SJCRH30 (cell line): ENCODE measurements around the gene C2CD4A. TPM values are rescaled to one million over a fixed set of nuclear protein-coding genes. Genes with fewer than 3 reads are reported as not detected.

Experiments used
- DNase-seq, 2 experiments: peaks; one replicate each; pipeline ENCODE4 v3.0.0-alpha.2; 2015 to 2020
- H3K27ac ChIP-seq: fragments of 250-450 bp; sonication (Bioruptor Pico); 2 replicates; pipeline ENCODE4 v1.5.1; 2020; ENCODE audit warnings: mild to moderate bottlenecking, moderate library complexity
- H3K27me3 ChIP-seq: fragments of 250-450 bp; sonication (Bioruptor Pico); 2 replicates; pipeline ENCODE4 v1.5.1; 2020; ENCODE audit warnings: mild to moderate bottlenecking, moderate library complexity
- H3K36me3 ChIP-seq: fragments of 250-450 bp; sonication (Bioruptor Pico); 2 replicates; pipeline ENCODE4 v1.5.1; 2020; ENCODE audit warnings: mild to moderate bottlenecking, moderate library complexity
- H3K4me1 ChIP-seq: fragments of 250-450 bp; sonication (Bioruptor Pico); 2 replicates; pipeline ENCODE4 v1.5.1; 2020; ENCODE audit warnings: mild to moderate bottlenecking, moderate library complexity
- H3K4me3 ChIP-seq: fragments of 250-450 bp; sonication (Bioruptor Pico); 2 replicates; pipeline ENCODE4 v1.5.1; 2020; ENCODE audit warnings: mild to moderate bottlenecking, moderate library complexity
- H3K9me3 ChIP-seq: fragments of 250-450 bp; sonication (Bioruptor Pico); replicated peaks from 2 replicates; pipeline ENCODE4 v1.5.1; 2020; ENCODE audit warnings: mild to moderate bottlenecking, moderate library complexity
- total RNA-seq: library from RNA; depleted of rRNA; stranded (reverse); fragments of >200 nt; shearing (Covaris generic); gene quantifications from 2 replicates; pipeline ENCODE4 v1.2.3, GENCODE V29; 2014

C2CD4A gene
- total RNA-seq, 1 experiment from 2014 or later, result 0.04 TPM

DNA sequence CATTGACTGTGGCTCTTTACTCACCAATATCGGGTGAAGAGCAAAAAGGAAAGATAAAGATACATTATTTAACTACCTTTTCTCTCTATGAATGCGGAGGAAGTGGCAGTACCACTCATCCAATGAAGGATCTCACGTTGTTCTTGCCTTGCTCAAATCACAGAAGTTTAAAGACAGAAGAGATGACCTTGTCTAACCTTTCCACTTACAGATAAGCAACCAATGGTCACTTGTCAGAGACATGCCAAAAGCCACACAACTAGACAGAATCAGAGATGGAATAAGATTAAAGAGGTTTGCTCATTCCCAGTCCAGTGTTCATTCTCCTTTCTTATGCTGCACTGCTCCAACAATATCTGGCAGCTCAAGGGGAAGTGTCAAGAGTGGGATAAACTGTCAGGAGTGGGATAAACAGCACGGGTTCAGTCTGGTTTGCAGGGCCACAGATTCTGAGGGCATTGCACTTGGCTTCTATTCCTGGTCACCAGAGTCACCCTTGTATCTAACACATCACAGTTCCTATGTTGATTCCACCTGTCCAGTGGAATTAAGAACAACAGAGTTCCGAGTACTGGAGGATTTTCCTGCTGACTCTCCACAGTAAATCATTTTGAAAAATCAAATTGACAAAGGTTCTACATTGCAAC, 13.2 kb upstream of the C2CD4A start:
- H3K27me3 ChIP-seq, result no peaks in the 10 kb centered on the region
- H3K9me3 ChIP-seq, result no peaks in the 10 kb centered on the region
- no peak for DNase-seq
- no peaks in the 10 kb centered on the region for H3K4me1 ChIP-seq
- H3K4me3 ChIP-seq, result no peak overlapping the region
- H3K27ac ChIP-seq, result no peak overlapping the region
- no peaks in the 10 kb centered on the region for H3K36me3 ChIP-seq

DNA sequence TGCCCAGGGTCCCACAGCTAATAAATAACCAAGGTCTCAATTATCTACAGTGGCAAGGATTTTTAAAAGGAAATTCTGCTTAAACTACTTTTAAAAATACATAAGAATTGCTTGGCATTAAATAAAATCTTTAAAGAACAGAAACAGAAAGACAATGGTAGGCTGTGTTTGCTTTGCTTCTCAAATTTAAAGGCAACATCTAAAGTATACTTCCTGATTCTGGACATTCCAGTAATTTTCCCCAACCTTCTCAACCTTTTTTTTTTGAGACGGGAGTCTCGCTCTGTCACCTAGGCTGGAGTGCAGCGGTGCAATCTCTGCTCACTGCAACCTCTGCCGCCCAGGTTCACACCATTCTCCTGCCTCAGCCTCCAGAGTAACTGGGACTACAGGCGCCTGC, 11.8 kb upstream of the C2CD4A start:
- DNase-seq, result no peak
- H3K9me3 ChIP-seq, result no peaks in the 10 kb centered on the region
- no peaks in the 10 kb centered on the region for H3K36me3 ChIP-seq
- no peaks in the 10 kb centered on the region for H3K27me3 ChIP-seq
- no peaks in the 10 kb centered on the region for H3K4me1 ChIP-seq
- H3K4me3 ChIP-seq, result no peak overlapping the region
- H3K27ac ChIP-seq, result no peak overlapping the region

DNA sequence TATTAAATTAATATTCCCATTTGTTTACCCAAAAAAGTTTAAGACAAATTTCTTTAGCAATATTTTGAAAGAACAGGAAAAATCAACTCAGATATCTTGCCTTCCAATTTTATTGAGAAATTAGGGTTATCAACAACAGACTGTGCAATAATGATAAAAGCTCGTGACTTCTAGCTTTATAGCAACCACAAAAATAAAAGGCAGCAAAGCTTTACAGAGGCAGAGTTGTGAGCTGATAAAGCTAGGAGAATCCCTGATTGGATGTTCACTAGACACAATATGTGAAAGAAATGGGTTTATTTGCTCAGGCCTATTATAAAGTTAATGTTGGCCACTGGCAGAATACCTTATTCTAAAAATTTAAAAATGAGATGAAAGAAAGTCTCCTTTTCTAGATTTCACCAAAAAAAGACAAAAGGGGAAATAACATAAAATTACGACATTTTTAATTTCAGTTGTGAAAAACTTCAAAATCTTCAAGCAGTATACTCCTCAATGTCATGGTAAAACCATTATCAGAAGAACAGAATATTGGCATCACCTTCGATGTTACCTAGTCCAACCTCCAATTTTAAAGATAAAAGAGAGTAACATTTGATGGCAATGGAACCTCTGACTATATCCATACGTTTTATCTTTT, 9.3 kb upstream of the C2CD4A start:
- no peaks in the 10 kb centered on the region for H3K4me1 ChIP-seq

DNA sequence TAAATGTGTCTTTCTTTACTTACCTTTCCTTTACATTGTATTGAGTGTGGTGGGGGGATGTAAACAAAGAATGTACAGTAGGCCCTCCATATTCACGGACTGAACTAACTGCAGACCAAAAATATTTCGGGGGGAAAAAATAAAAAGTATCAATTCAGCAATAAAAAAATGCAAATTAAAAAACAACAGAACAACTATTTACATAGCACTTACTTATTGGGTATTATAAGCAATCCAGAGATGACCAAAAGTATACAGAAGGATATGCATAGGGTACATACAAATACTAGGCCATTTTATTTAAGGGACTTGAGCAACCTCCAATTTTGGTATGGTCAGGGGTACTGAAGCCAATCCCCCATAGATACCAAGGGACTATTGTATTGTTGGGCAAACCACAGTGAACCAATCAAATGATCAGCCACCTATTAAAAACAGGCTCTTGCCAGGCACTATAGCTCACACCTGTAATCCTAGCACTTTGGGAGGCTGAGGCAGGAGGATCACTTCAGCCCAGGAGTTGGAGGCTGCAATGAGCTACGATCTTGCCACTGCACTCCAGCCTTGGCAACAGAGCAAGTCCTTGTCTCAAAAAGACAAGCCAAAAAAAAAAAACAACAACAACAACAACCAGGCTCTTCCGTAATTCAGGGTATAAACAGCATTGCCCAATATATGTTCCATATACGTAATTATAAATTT, 8.3 kb upstream of the C2CD4A start:
- DNase-seq, result no peak
- Histone ChIP-seq H3K27me3 (no peaks in the 10 kb centered on the region), H3K27ac (no peak overlapping the region), H3K36me3 (no peaks in the 10 kb centered on the region), H3K4me1 (no peaks in the 10 kb centered on the region), H3K9me3 (no peaks in the 10 kb centered on the region), H3K4me3 (no peak overlapping the region)

More for the DNA sequence above, 9.3 kb upstream of the C2CD4A start:
- no peak for DNase-seq
- no peak overlapping the region for H3K27ac ChIP-seq
- no peaks in the 10 kb centered on the region for H3K27me3 ChIP-seq
- H3K9me3 ChIP-seq, result no peaks in the 10 kb centered on the region
- H3K36me3 ChIP-seq, result no peaks in the 10 kb centered on the region
- H3K4me3 ChIP-seq, result no peak overlapping the region

DNA sequence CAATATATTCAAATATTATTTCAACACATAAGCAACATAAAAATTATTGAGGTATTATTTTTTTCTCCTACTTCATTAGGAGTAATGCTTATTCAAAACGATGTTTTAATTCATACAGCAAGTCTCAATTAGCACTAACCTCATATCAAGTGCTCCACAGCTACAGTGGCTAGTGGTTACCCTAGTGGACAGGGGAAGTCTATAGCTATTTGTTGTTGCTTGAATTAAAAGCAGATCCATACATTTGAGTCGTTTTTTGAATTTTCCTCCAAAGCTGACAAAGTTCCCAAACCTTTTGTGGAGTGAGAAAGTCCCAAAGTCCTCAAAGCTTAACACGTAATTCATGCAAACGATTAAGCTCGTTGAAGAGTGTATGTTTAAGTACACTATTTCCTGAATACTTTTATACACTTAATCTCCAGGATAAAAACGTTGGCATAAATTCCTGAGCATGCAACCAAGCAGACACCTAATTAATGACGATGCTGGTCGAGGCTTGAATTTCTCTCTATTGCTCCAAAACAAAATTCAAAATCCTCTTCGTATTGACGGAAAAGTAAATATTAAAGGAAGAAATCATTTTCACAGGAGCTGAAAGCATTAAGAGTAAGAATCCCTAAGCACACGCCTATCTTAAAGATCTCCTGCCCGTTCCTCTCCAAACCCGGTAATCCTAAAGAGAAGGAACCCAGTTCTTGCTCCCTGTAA, 7.5 kb upstream of the C2CD4A start:
- no peaks in the 10 kb centered on the region for H3K27me3 ChIP-seq
- H3K27ac ChIP-seq, result peak overlapping the region; percentile 47; the same call in 1 of the 2 replicates
- no peaks in the 10 kb centered on the region for H3K4me1 ChIP-seq
- H3K4me3 ChIP-seq, result peak overlapping the region; percentile 75
- peak in 1 of 2 experiments; percentile 19 for DNase-seq
- no peaks in the 10 kb centered on the region for H3K9me3 ChIP-seq
- H3K36me3 ChIP-seq, result no peaks in the 10 kb centered on the region

DNA sequence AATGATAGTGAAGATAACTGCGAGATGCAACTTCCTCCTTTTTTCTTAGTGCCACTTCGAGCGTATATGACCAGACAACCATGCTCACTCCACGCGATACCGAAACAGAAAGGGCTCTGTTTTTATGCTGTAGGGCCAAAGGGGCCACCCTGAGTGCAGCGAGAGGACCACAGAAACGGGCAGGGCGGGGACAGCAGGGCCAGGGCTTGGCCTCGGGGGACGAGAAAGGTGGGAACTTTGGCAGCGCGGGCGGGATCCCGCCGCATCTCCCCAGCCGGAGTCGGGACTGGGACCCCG, 7.0 kb upstream of the C2CD4A start:
- Histone ChIP-seq H3K4me3 (peak overlapping the region; percentile 75), H3K27me3 (no peaks in the 10 kb centered on the region), H3K27ac (peak overlapping the region; percentile 47), H3K9me3 (no peaks in the 10 kb centered on the region), H3K4me1 (no peaks in the 10 kb centered on the region), H3K36me3 (no peaks in the 10 kb centered on the region)
- DNase-seq, result peak; percentile 71 to 72

DNA sequence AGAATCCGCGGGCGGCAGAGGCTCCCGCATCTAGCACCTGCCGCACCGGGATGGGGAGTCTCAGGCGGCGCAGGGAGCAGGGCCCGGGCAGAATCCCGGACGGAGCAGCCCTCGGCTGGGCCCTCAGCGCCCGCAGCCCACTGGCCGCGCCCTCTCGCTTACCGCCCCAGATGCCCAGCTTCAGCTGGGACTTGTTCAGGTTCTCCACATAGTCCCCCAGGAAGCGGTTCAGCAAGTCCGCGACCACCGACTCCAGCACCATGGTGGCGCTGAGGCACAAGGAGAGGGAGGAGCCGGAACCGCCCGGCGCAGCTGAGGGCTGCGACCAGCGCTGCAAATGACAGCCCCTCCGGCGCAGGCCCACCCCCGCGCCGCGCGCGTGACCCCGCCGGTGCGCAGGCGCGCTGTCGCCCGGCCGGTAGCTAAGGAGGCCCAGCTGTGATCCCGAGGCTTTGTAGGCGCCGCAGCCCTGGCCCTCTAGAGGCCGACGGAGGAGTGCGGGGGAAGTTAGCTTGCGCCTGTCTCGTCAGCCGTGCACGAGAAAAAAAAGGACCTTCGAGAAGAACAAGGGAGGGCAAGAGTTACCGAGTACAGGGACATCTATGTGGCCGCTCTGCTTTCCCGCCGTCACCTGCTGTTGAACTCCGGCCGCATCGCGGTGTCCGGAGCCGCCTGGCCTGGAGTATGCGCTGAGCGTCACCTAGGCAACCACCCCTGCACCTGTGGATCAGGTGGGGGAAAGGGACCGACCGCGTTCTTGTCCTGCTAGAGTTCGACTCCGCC, 6.5 kb upstream of the C2CD4A start, which contains the start of gene VPS13C:
Gene VPS13C, minus strand, starts transcription at position 335 of the 783 bp plus-strand sequence. Its CDS starts 73 bp downstream, at position 262.
- peak within 1 kb of the TSS; percentile 75 for H3K4me3 ChIP-seq
- H3K36me3 ChIP-seq, result no peaks in the 10 kb centered on the region
- H3K9me3 ChIP-seq, result no peaks in the 10 kb centered on the region
- DNase-seq, result peak; percentile 91 to 95
- H3K4me1 ChIP-seq, result no peaks in the 10 kb centered on the region
- peak within 1 kb of the TSS; percentile 47 for H3K27ac ChIP-seq
- H3K27me3 ChIP-seq, result no peaks in the 10 kb centered on the region

DNA sequence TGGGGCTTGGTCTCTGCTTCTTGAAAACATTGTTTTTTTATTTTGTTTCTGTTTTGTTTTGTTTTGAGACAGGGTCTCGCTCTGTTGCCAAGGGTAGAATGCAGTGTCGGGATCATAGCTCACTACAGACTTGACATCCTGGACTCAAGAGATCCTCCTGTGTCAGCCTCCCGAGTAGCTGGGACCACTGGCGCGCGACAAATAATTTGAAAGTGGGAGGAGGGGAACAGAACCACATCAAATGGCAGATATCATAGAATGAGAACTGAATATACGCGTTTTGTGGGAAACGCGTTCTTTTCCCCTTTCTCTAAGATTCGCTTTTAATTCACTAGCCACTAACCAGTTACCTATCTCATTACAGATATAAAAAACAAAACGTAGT, 5.9 kb upstream of the C2CD4A start:
- Histone ChIP-seq H3K4me3 (peak overlapping the region; percentile 75), H3K27ac (no peak overlapping the region), H3K4me1 (no peaks in the 10 kb centered on the region), H3K9me3 (no peaks in the 10 kb centered on the region), H3K27me3 (no peaks in the 10 kb centered on the region), H3K36me3 (no peaks in the 10 kb centered on the region)
- DNase-seq, result no peak

DNA sequence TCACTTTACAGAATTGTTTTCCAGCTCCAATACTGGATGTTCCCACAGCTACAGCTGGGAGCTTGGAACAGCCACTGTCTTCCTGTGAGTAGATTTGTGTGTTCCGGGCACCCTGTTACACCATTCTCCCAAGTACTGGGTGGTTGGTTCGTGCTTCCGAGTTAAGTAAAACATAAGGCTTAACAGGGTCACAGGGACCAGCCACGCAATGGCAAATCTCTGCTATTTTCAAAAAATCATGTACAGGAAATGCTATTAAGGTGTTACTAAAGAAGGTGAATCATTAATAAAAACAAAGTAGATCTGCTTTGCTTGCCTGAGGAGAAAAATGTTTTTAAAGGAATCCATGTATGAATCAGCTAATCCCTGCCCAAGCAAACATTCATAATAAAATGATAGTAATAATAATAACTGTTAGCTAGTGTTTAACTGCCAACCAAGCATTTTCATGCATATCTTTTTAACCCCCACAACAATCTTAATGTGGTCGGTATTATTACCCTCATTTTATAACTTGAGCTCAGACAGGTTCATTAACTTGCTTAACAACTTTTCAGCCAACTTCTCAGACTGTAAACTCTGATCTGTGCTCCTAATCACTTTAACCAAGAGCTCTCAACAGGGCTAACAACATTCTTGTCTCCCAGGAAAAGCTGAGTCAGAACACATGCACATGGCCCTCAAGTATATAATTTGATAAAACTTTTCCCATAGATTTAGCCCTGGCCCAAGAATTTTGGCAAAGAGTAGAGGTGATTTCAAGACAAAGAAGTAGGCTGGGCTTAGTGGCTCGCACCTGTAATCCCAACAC, 2.7 kb upstream of the C2CD4A start:
- H3K27ac ChIP-seq, result no peak overlapping the region
- no peaks in the 10 kb centered on the region for H3K9me3 ChIP-seq
- no peaks in the 10 kb centered on the region for H3K36me3 ChIP-seq
- no peaks in the 10 kb centered on the region for H3K27me3 ChIP-seq
- H3K4me3 ChIP-seq, result no peak overlapping the region
- H3K4me1 ChIP-seq, result no peaks in the 10 kb centered on the region
- DNase-seq, result no peak

DNA sequence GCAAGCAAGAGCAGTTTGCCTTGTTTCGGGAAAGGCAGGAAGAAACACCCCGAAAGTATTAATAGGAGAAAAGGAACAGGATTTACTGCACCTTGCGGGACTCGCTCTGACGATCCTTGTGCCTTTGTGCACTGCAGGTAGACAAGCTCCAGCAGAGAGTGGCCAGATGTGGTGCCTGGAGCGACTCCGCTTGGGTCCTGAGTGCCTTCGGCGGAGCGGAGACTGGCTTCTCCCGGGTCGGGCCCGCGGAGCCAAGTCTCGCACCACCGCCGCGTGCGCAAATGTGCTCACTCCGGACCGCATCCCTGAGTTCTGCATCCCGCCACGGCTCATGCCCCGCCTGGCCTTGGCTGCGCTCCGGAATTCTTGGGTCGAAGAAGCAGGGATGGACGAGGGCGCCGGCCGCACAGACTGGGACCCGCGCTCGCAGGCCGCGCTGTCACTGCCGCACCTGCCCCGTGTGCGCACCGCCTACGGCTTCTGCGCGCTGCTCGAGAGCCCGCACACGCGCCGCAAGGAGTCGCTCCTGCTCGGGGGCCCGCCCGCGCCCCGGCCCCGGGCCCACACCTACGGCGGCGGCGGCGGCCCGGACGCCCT, 769 bp downstream of the C2CD4A start:
- Histone ChIP-seq H3K36me3 (no peaks in the 10 kb centered on the region), H3K4me3 (no peak overlapping the region), H3K4me1 (no peaks in the 10 kb centered on the region), H3K9me3 (no peaks in the 10 kb centered on the region), H3K27me3 (no peaks in the 10 kb centered on the region), H3K27ac (no peak overlapping the region)
- no peak for DNase-seq

DNA sequence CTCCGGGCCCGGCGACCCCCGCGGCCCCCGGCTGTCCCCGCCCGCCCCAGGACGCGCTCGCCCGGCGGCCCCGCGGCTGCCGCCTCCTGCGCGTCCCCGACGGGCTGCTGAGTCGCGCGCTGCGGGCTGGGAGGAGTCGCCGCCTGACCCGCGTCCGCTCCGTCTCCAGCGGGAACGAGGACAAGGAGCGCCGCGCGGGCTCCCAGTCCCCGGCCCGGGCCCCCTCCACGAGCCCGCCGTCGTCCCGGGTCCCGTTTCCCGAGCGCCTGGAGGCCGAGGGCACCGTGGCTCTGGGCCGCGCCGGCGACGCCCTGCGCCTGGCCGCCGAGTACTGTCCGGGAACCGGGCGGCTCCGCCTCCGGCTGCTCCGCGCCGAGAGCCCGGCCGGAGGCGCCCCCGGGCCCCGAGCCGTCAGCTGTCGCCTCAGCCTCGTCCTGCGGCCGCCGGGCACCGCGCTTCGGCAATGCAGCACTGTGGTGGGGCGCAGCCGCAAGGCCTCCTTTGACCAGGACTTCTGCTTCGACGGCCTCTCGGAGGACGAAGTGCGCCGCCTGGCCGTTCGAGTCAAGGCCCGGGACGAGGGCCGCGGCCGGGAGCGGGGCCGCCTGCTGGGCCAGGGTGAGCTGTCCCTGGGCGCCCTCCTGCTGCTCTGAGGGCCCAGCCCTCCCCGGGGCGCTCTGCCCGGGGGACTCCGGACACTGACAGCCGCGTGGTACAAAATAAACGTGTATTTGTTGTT, 1.5 kb downstream of the C2CD4A start:
- H3K4me1 ChIP-seq, result no peaks in the 10 kb centered on the region
- DNase-seq, result peak; percentile 79 to 84

DNA sequence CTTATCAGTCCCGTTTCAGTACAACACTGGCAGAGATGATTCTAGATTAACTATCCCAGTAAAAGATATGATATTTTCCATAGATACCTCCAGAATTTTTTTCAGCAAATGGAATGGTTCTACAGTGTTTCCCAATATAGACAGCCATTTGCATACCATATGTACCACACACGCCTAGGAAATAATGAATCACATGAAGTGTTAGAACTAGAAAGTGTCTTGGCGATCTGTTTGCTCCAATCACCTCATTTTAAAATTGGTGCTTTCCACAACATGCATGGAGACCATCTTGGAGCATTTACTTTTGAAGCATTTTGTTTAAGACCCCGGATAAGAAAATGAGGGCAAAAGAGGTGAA, 2.0 kb downstream of the C2CD4A start:
- H3K4me1 ChIP-seq, result no peaks in the 10 kb centered on the region
- no peak for DNase-seq
- H3K27ac ChIP-seq, result peak overlapping the region; percentile 40
- H3K36me3 ChIP-seq, result no peaks in the 10 kb centered on the region
- H3K27me3 ChIP-seq, result no peaks in the 10 kb centered on the region
- no peaks in the 10 kb centered on the region for H3K9me3 ChIP-seq
- H3K4me3 ChIP-seq, result peak overlapping the region; percentile 60

More for the DNA sequence above, 1.5 kb downstream of the C2CD4A start:
- Histone ChIP-seq H3K4me3 (peak overlapping the region; percentile 60), H3K27ac (peak overlapping the region; percentile 40), H3K9me3 (no peaks in the 10 kb centered on the region), H3K27me3 (no peaks in the 10 kb centered on the region), H3K36me3 (no peaks in the 10 kb centered on the region)

DNA sequence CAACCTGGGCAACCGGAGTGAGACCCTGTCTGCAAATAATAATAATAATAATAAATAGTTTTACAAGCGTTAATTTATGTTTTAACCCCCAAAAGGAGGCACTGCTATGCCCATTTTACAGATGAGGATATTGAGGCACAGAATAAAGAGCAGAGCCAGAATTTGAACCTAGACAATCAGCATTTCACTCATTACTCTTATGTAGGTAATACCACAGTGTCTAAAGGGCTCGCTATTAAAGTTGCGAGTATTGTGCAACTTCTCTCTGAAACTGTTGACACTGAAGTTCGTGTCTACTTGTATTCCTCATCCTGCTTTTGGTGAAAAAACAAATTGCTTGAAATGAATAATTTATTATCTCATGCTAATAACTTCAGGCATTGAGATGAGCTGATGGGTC, 2.8 kb downstream of the C2CD4A start:
- Histone ChIP-seq H3K27ac (no peak overlapping the region), H3K4me1 (no peaks in the 10 kb centered on the region), H3K36me3 (no peaks in the 10 kb centered on the region), H3K4me3 (no peak overlapping the region), H3K27me3 (no peaks in the 10 kb centered on the region), H3K9me3 (no peaks in the 10 kb centered on the region)
- DNase-seq, result no peak
